Adipocyte (in vitro differentiated cells): ENCODE measurements around the gene CKM.
"Not testable (repeated sequence)": the region's sequence is repeated elsewhere in the genome, so short reads cannot be mapped to it uniquely, and the experiment has no call there.

Source experiments
- DNase-seq: peaks from one replicate; pipeline ENCODE4 v3.0.0-alpha.2; 2015; ENCODE audit warnings: low read depth
- H3K27me3 ChIP-seq: replicated peaks from 2 replicates; pipeline ENCODE4 v1.7.0; 2013; ENCODE audit warnings: mild to moderate bottlenecking, low read length, moderate library complexity; ENCODE audit not compliant: control insufficient read depth, insufficient read depth
- H3K36me3 ChIP-seq: 2 replicates; pipeline ENCODE4 v1.7.0; 2013; ENCODE audit warnings: low read length, mild to moderate bottlenecking, moderate library complexity; ENCODE audit not compliant: control insufficient read depth, insufficient read depth, severe bottlenecking
- H3K4me1 ChIP-seq: 2 replicates; pipeline ENCODE4 v1.7.0; 2013; ENCODE audit warnings: mild to moderate bottlenecking, low read length, moderate library complexity; ENCODE audit not compliant: control insufficient read depth, insufficient read depth
- H3K4me3 ChIP-seq: 2 replicates; pipeline ENCODE4 v1.7.0; 2013; ENCODE audit warnings: mild to moderate bottlenecking, low read length, moderate library complexity
- H3K9ac ChIP-seq: 2 replicates; pipeline ENCODE4 v1.7.0; 2013; ENCODE audit warnings: mild to moderate bottlenecking, low read length, moderate library complexity
- H3K9me3 ChIP-seq: 2 replicates; pipeline ENCODE4 v1.7.0; 2013; ENCODE audit warnings: mild to moderate bottlenecking, low read length, moderate library complexity; ENCODE audit not compliant: control insufficient read depth

CKM gene

GRCh38 chr19:45312285-45312684, 10.4 kb downstream of the CKM start:
- not testable (repeated sequence) for H3K36me3 ChIP-seq, H3K9ac ChIP-seq, DNase-seq, H3K9me3 ChIP-seq, H3K4me1 ChIP-seq, H3K4me3 ChIP-seq
- peaks cover 31% of the 10 kb centered on the region for H3K27me3 ChIP-seq

DNA sequence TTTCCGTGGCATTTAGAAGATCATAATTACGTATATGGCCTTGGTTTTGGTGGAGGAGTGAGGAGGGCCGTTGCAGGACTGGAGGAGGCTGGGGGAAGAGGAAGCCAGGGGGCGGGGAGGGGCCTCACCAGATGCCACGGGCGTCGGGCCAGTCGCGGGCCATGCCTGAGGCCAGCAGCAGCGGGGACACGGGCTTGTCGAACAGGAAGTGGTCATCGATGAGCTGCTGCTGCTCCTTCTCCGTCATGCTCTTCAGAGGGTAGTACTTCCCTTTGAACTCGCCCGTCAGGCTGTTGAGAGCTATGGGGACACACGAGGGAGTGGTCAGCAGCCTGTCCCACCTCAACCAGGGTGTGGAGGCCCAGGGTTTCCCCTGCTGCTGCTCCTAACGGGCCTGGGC, 11.1 kb downstream of the CKM start:
- Histone ChIP-seq H3K4me3 (no peak overlapping the region), H3K27me3 (peaks cover 27% of the 10 kb centered on the region), H3K4me1 (no peaks in the 10 kb centered on the region), H3K36me3 (no peaks in the 10 kb centered on the region), H3K9me3 (no peaks in the 10 kb centered on the region), H3K9ac (no peak overlapping the region)
- no peak for DNase-seq

DNA sequence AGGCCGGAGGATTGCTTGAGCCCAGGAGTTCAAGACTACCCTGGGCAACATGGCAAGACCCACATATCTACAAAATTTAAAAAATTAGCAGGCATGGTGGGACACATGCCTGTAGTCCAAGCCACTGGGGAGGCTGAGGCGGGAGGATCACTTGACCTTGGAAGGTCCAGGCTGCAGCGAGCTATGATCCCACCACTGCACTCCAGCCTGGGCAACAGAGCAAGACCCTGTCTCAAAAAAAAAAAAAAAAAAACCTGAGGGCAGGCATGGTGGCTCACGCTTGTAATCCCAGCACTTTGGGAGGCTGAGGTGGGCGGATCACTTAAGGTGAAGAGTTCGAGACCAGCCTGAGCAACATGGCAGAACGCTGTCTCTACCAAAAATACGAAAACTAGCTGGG, 13.4 kb downstream of the CKM start:
- not testable (repeated sequence) for H3K9ac ChIP-seq, H3K4me3 ChIP-seq, DNase-seq, H3K4me1 ChIP-seq, H3K36me3 ChIP-seq, H3K9me3 ChIP-seq
- peaks cover 11% of the 10 kb centered on the region for H3K27me3 ChIP-seq

GRCh38 chr19:45307361-45307760, 15.3 kb downstream of the CKM start:
- Histone ChIP-seq H3K27me3 (no peaks in the 10 kb centered on the region), H3K4me1 (peaks cover 10% of the 10 kb centered on the region), H3K9ac (no peak overlapping the region), H3K36me3 (peaks cover 3% of the 10 kb centered on the region), H3K9me3 (no peaks in the 10 kb centered on the region), H3K4me3 (no peak overlapping the region)
- DNase-seq: no peak

DNA sequence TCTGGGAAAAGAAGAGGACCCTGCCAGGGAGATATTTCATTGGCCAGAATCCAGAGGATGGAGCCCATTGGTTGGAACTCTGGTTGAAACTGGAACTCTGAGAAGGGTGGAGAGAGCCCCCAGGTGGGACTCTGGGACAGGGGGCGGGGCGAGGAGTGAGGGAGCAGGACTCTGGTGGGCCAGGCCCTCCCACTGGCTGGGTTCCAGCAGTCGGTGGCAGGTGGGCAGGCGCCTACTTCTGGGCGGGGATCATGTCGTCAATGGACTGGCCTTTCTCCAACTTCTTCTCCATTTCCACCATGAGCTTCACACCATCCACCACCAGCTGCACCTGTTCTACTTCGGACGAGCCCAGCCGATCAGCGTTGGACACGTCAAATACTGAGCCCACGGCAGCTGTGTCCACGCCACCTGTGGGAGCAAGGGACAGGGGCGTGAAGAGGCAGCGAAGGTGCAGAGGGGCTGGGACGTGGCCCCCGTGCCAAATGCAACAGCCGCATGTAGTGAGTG, 16.1 kb downstream of the CKM start:
- peaks cover 10% of the 10 kb centered on the region for H3K4me1 ChIP-seq
- H3K36me3 ChIP-seq: peaks cover 4% of the 10 kb centered on the region
- no peaks in the 10 kb centered on the region for H3K9me3 ChIP-seq
- no peak for DNase-seq
- H3K27me3 ChIP-seq: no peaks in the 10 kb centered on the region
- H3K4me3 ChIP-seq: no peak overlapping the region
- H3K9ac ChIP-seq: no peak overlapping the region

- Histone ChIP-seq H3K9me3 (no peaks in the 10 kb centered on the region), H3K9ac (no peak overlapping the region), H3K27me3 (no peaks in the 10 kb centered on the region), H3K4me1 (peaks cover 10% of the 10 kb centered on the region), H3K36me3 (peaks cover 4% of the 10 kb centered on the region), H3K4me3 (no peak overlapping the region)
- DNase-seq: peak; percentile 14
These were observed 16.6 kb downstream of the CKM start for GRCh38 chr19:45306040-45306439.

DNA sequence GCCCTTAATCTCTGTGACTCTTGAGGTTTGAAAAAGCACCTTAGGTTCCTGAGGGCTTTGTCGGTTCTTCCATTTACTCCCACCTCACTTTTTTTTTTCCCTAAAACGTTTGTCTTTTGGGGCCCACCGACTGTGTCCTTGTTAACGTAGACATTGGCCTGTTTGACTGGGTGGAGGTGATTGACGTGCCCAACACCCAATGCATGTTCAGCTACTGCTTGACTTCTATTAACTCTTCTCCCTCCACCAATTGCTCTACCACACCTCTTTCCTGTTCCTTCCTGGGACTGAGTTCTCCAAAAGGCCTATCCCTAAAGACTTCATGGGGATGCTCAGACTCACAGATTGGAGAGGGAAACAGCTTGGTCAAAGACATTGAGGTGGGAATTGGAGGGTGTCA, 17.3 kb downstream of the CKM start:
- no peak for DNase-seq
- H3K4me3 ChIP-seq: no peak overlapping the region
- no peaks in the 10 kb centered on the region for H3K27me3 ChIP-seq
- peaks cover 10% of the 10 kb centered on the region for H3K36me3 ChIP-seq
- H3K9ac ChIP-seq: no peak overlapping the region
- H3K9me3 ChIP-seq: no peaks in the 10 kb centered on the region
- peaks cover 10% of the 10 kb centered on the region for H3K4me1 ChIP-seq

- H3K4me3 ChIP-seq: no peak overlapping the region
- DNase-seq: no peak
- no peaks in the 10 kb centered on the region for H3K27me3 ChIP-seq
- H3K9me3 ChIP-seq: no peaks in the 10 kb centered on the region
- peaks cover 12% of the 10 kb centered on the region for H3K36me3 ChIP-seq
- no peak overlapping the region for H3K9ac ChIP-seq
- peaks cover 10% of the 10 kb centered on the region for H3K4me1 ChIP-seq
These were observed 17.7 kb downstream of the CKM start for GRCh38 chr19:45305007-45305406.

GRCh38 chr19:45304141-45304926, 18.3 kb downstream of the CKM start:
- no peak overlapping the region for H3K9ac ChIP-seq
- DNase-seq: no peak

GRCh38 chr19:45303269-45304060, 19.2 kb downstream of the CKM start:
- peaks cover 23% of the 10 kb centered on the region for H3K36me3 ChIP-seq
- H3K9me3 ChIP-seq: no peaks in the 10 kb centered on the region
- peaks cover 10% of the 10 kb centered on the region for H3K4me1 ChIP-seq
- H3K9ac ChIP-seq: no peak overlapping the region
- no peak overlapping the region for H3K4me3 ChIP-seq
- DNase-seq: no peak
- no peaks in the 10 kb centered on the region for H3K27me3 ChIP-seq

More at GRCh38 chr19:45304141-45304926, 18.3 kb downstream of the CKM start:
- Histone ChIP-seq H3K36me3 (peaks cover 19% of the 10 kb centered on the region), H3K27me3 (no peaks in the 10 kb centered on the region), H3K4me1 (peaks cover 10% of the 10 kb centered on the region), H3K9me3 (no peaks in the 10 kb centered on the region), H3K4me3 (no peak overlapping the region)

DNA sequence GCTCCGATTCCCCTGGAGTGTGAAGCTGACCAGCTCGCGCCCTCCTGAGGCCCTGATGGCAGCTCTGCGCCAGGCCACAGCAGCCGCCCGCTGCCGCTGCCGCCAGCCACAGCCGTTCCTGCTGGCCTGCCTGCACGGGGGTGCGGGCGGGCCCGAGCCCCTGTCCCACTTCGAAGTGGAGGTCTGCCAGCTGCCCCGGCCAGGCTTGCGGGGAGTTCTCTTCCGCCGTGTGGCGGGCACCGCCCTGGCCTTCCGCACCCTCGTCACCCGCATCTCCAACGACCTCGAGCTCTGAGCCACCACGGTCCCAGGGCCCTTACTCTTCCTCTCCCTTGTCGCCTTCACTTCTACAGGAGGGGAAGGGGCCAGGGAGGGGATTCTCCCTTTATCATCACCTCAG, 20.3 kb downstream of the CKM start:
- no peak for DNase-seq
- Histone ChIP-seq H3K9me3 (no peaks in the 10 kb centered on the region), H3K36me3 (peaks cover 29% of the 10 kb centered on the region), H3K9ac (no peak overlapping the region), H3K4me1 (peaks cover 10% of the 10 kb centered on the region), H3K27me3 (no peaks in the 10 kb centered on the region), H3K4me3 (no peak overlapping the region)
